ENCODE results near the gene NQO1. TPM values are rescaled to one million over a fixed set of nuclear protein-coding genes. Genes with fewer than 3 reads are reported as not detected.

Gene NQO1
- total RNA-seq, 2 experiments from 2014 or later: 0.25 to 0.80 TPM

GRCh38 chr16:69662901-69663300 is 63.5 kb downstream of the NQO1 start:
- Mint-ChIP-seq H3K4me1 (ENCODE audit: low read depth) (no peaks in the 10 kb centered on the region), H3K27ac (no peak overlapping the region), H3K27me3 (no peaks in the 10 kb centered on the region), H3K36me3 (ENCODE audit: low read depth) (peaks cover 63% of the 10 kb centered on the region), H3K4me3 (no peak overlapping the region), H3K9me3 (no peaks in the 10 kb centered on the region)
- Histone ChIP-seq H3K27me3 (ENCODE audit: control insufficient read depth in 1 of 2, insufficient read depth in 2 of 2, low read length in 2 of 2) (no peaks in the 10 kb centered on the region), H3K4me3 (ENCODE audit: low read length) (no peak overlapping the region), H3K9me3 (ENCODE audit: control insufficient read depth in 1 of 2, insufficient read depth in 1 of 2, low read length in 2 of 2) (no peaks in the 10 kb centered on the region), H3K36me3 (ENCODE audit: insufficient read depth, low read length) (peaks cover 28% of the 10 kb centered on the region), H3K4me1 (ENCODE audit: insufficient read depth, low read length) (no peaks in the 10 kb centered on the region), H3K27ac (ENCODE audit: low read depth in 1 of 2, low read length in 2 of 2) (no peak overlapping the region)
- intact Hi-C loops (cut with DNase I, micrococcal nuclease): no loop called here
- ChIA-PET CTCF (interaction anchor here (1.1 to 2.1 kb wide), 2 partner anchors 8 to 16 kb away, joined by 3 to 8 read pairs; no protein-coding TSS in a partner anchor), POLR2A (no interaction called here)
- no peak for TF ChIP-seq CTCF (IDR thresholded peaks at IDR 0.05)
- ATAC-seq (ENCODE audit: poor library complexity) (no peak), DNase-seq (no peak)

GRCh38 chr16:69660166-69660565 is 66.2 kb downstream of the NQO1 start:
- Histone ChIP-seq H3K27me3 (ENCODE audit: control insufficient read depth in 1 of 2, insufficient read depth in 2 of 2, low read length in 2 of 2) (no peaks in the 10 kb centered on the region), H3K4me1 (ENCODE audit: insufficient read depth, low read length) (no peaks in the 10 kb centered on the region), H3K4me3 (ENCODE audit: low read length) (no peak overlapping the region), H3K27ac (ENCODE audit: low read depth in 1 of 2, low read length in 2 of 2) (no peak overlapping the region), H3K9me3 (ENCODE audit: control insufficient read depth in 1 of 2, insufficient read depth in 1 of 2, low read length in 2 of 2) (no peaks in the 10 kb centered on the region), H3K36me3 (ENCODE audit: insufficient read depth, low read length) (peaks cover 40% of the 10 kb centered on the region)
- no peak for DNase-seq
- Mint-ChIP-seq H3K27ac (no peak overlapping the region), H3K9me3 (no peaks in the 10 kb centered on the region), H3K36me3 (ENCODE audit: low read depth) (peaks cover 72% of the 10 kb centered on the region), H3K4me1 (ENCODE audit: low read depth) (no peaks in the 10 kb centered on the region), H3K4me3 (no peak overlapping the region), H3K27me3 (no peaks in the 10 kb centered on the region)
- POLR2A ChIA-PET: no interaction called here
- CTCF ChIA-PET: no interaction called here
- no peak for ATAC-seq (ENCODE audit: poor library complexity)
- no peak for TF ChIP-seq CTCF (IDR thresholded peaks at IDR 0.05)
- intact Hi-C loops (cut with DNase I, micrococcal nuclease): no loop called here

Other genes starting within 250 kb of the NQO1 start
- 10 to 100 TPM; 19.5 to 21.2 TPM for gene NFAT5, start 160.6 kb downstream of the NQO1 start, total RNA-seq
- gene NOB1, start 28.4 kb upstream of the NQO1 start, total RNA-seq: 10 to 100 TPM; 31.0 to 33.9 TPM
- gene WWP2, start 35.8 kb upstream of the NQO1 start, total RNA-seq: 10 to 100 TPM; 41.9 to 43.0 TPM
- 1 to 10 TPM; 1.3 to 1.7 TPM for gene CLEC18A, start 224.8 kb upstream of the NQO1 start, total RNA-seq